IPS DF 6.9 (cell line): ENCODE results near the gene CAPN12.

Experiments used
- DNase-seq: peaks from one replicate; pipeline ENCODE4 v3.0.0-alpha.2; 2013; ENCODE audit warnings: low read depth, low spot score
- H3K27ac ChIP-seq: one replicate; pipeline ENCODE4 v1.5.1; 2013; ENCODE audit warnings: low read length, control low read depth
- H3K27me3 ChIP-seq: 2 replicates; pipeline ENCODE4 v1.6.1; 2013; ENCODE audit warnings: mild to moderate bottlenecking, low read length; ENCODE audit not compliant: control insufficient read depth, insufficient read depth
- H3K36me3 ChIP-seq: 2 replicates; pipeline ENCODE4 v1.6.1; 2013; ENCODE audit warnings: low read length; ENCODE audit not compliant: control insufficient read depth, insufficient read depth
- H3K4me1 ChIP-seq: 2 replicates; pipeline ENCODE4 v1.6.1; 2013; ENCODE audit warnings: low read length; ENCODE audit not compliant: control insufficient read depth, insufficient read depth
- H3K4me3 ChIP-seq: 2 replicates; pipeline ENCODE4 v1.5.1; 2013; ENCODE audit warnings: mild to moderate bottlenecking, low read length
- H3K9me3 ChIP-seq: 2 replicates; pipeline ENCODE4 v1.6.1; 2013; ENCODE audit warnings: low read length, inconsistent platforms; ENCODE audit not compliant: control insufficient read depth, insufficient read depth
- WGBS: extraction: QIAGEN DNeasy Blood & Tissue Kit; methylation state at CpG from one replicate; pipeline ENCODE4 v1.1.7; 2013; ENCODE audit warnings: mixed read lengths, missing lambda C conversion rate; ENCODE audit not compliant: insufficient read length, insufficient coverage; 5-methylcytosine and 5-hydroxymethylcytosine counted together

The CAPN12 gene

GRCh38 chr19:38730731-38731589 is 13.3 kb downstream of the CAPN12 start:
- Histone ChIP-seq H3K4me1 (no peaks in the 10 kb centered on the region; the same call in 1 of the 2 replicates), H3K36me3 (peaks cover 33% of the 10 kb centered on the region), H3K27ac (no peak overlapping the region), H3K27me3 (no peaks in the 10 kb centered on the region), H3K9me3 (no peaks in the 10 kb centered on the region), H3K4me3 (no peak overlapping the region)
- no CpG with 5 or more reads among the region's 19 CpGs for WGBS
- no peak for DNase-seq

GRCh38 chr19:38730470-38730730 is 13.9 kb downstream of the CAPN12 start:
- Histone ChIP-seq H3K27me3 (no peaks in the 10 kb centered on the region), H3K4me1 (no peaks in the 10 kb centered on the region; the same call in 1 of the 2 replicates), H3K9me3 (no peaks in the 10 kb centered on the region), H3K36me3 (peaks cover 37% of the 10 kb centered on the region), H3K27ac (no peak overlapping the region), H3K4me3 (no peak overlapping the region)
- no CpG with 5 or more reads among the region's 7 CpGs for WGBS
- no peak for DNase-seq

DNA sequence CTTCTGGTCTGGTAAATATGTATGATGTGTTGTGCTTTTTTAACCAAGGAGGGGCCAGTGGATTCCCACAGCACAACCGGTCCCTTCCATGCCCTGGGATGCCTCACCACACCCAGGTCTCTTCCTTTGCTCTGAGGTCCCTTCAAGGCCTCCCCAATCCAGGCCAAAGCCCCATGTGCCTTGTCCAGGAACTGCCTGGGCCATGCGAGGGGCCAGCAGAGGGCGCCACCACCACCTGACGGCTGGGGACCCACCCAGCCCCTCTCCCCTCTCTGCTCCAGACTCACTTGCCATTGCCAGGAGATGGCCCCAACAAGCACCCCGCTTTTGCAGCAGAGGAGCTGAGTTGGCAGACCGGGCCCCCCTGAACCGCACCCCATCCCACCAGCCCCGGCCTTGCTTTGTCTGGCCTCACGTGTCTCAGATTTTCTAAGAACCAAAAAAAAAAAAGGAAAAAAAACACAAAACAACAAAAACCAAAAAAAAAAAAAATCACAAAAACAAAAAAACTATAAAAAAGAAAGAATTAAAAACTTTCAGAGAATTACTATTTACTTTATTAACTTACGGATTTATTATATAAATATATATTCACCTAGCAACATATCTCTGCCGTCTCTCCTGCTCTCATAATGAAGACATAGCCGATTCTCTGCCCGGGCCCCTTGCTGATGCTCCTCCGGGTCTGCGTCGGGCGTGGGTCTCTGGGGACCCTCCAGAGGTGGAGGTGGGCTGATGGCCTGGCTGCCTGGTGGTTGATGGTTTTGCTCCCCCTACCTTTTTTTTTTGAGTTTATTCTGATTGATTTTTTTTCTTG is 14.4 kb downstream of the CAPN12 start:
- Histone ChIP-seq H3K9me3 (no peaks in the 10 kb centered on the region), H3K27ac (no peak overlapping the region), H3K4me1 (no peaks in the 10 kb centered on the region; the same call in 1 of the 2 replicates), H3K36me3 (peaks cover 41% of the 10 kb centered on the region), H3K27me3 (no peaks in the 10 kb centered on the region), H3K4me3 (no peak overlapping the region)
- no CpG with 5 or more reads among the region's 17 CpGs for WGBS
- no peak for DNase-seq

DNA sequence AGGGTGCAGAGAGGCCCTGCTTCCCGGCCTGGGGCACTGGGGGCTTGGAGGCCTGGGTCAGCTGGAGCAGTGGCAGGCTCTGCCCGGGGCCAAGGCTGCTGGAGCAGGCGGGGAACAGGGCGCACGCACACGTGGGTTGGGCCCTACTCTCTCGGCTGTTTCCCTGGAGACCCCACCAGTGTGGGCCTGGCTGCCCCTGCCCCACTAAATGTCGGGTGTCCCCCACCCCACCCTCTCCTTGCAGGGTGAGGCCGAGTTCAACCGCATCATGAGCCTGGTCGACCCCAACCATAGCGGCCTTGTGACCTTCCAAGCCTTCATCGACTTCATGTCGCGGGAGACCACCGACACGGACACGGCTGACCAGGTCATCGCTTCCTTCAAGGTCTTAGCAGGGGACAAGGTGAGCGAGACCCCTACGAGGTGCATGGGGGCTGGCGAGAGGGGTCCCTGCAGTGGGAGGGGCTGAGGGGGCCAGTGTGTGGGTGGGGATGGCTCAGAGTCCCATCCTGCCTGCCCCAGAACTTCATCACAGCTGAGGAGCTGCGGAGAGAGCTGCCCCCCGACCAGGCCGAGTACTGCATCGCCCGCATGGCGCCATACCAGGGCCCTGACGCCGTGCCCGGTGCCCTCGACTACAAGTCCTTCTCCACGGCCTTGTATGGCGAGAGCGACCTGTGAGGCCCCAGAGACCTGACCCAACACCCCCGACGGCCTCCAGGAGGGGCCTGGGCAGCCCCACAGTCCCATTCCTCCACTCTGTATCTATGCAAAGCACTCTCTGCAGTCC is 15.3 kb downstream of the CAPN12 start:
- no peaks in the 10 kb centered on the region for H3K4me1 ChIP-seq
- H3K27me3 ChIP-seq, result no peaks in the 10 kb centered on the region
- H3K27ac ChIP-seq, result no peak overlapping the region
- WGBS, result no CpG with 5 or more reads among the region's 37 CpGs
- H3K9me3 ChIP-seq, result no peaks in the 10 kb centered on the region
- no peak overlapping the region for H3K4me3 ChIP-seq
- H3K36me3 ChIP-seq, result peaks cover 49% of the 10 kb centered on the region
- DNase-seq, result no peak

GRCh38 chr19:38727868-38728660 is 16.2 kb downstream of the CAPN12 start:
- peaks cover 58% of the 10 kb centered on the region for H3K36me3 ChIP-seq

DNA sequence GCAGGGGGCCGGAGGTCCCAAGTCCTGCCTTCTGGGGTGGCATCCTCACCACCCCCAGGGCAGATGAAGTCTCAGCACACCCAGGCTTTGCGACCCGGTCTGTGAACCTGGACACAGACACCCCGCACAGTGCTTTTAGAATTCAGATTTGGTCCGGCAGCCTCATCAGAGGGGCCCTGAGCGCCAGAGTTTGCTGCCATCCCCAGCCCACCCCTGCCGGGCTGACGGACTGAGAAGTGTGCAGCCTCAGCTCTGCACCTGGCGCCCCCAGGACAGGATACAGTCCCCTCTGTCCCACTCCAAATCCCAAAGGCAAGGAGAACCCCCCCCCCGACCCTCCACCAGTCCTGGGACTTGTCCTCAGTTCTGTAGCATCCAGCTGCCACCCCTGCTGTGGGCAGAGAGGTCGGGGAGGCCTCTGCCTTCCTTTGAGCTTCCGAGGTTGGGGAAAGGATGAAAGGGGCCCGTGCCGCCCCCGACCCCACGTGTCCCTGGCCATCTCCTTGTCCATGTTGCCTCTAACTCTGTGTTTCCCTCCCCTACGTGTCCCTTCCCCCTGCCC is 16.9 kb downstream of the CAPN12 start:
- H3K9me3 ChIP-seq, result no peaks in the 10 kb centered on the region

More at GRCh38 chr19:38727868-38728660, 16.2 kb downstream of the CAPN12 start:
- Histone ChIP-seq H3K9me3 (no peaks in the 10 kb centered on the region), H3K4me1 (no peaks in the 10 kb centered on the region), H3K27me3 (no peaks in the 10 kb centered on the region), H3K4me3 (no peak overlapping the region), H3K27ac (no peak overlapping the region)
- DNase-seq, result no peak
- no CpG with 5 or more reads among the region's 33 CpGs for WGBS

DNA sequence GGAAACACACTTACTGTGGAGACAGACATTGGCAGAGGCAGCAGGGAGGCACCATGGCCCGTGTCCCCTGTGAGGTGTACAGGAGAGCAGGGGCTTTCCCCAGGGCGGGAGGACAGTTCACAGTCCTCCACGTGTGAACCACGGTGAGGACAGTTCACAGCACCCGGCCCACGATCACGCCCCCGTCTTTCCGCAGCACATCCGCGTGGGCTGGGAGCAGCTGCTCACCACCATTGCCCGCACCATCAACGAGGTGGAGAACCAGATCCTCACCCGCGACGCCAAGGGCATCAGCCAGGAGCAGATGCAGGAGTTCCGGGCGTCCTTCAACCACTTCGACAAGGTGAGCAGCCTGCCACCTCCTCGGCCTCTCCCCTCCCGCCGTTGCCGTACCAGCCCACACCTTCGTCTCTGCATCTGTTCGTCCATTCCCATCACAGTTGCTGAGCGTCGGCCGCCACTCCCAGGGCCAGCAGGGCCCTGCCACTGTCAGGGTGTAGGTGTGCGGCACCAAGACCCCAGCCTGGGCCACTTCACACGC is 17.4 kb downstream of the CAPN12 start:
- peaks cover 69% of the 10 kb centered on the region for H3K36me3 ChIP-seq
- H3K9me3 ChIP-seq, result no peaks in the 10 kb centered on the region
- H3K4me3 ChIP-seq, result no peak overlapping the region
- no CpG with 5 or more reads among the region's 30 CpGs for WGBS
- H3K27ac ChIP-seq, result no peak overlapping the region
- H3K4me1 ChIP-seq, result no peaks in the 10 kb centered on the region
- H3K27me3 ChIP-seq, result no peaks in the 10 kb centered on the region
- no peak for DNase-seq

More for the DNA sequence above, 16.9 kb downstream of the CAPN12 start:
- no peak for DNase-seq
- no peak overlapping the region for H3K4me3 ChIP-seq
- peaks cover 64% of the 10 kb centered on the region for H3K36me3 ChIP-seq
- H3K27me3 ChIP-seq, result no peaks in the 10 kb centered on the region
- no CpG with 5 or more reads among the region's 17 CpGs for WGBS
- no peak overlapping the region for H3K27ac ChIP-seq
- H3K4me1 ChIP-seq, result no peaks in the 10 kb centered on the region

GRCh38 chr19:38726284-38726673 is 18.0 kb downstream of the CAPN12 start:
- H3K9me3 ChIP-seq, result no peaks in the 10 kb centered on the region
- DNase-seq, result no peak
- H3K4me3 ChIP-seq, result no peak overlapping the region
- H3K4me1 ChIP-seq, result no peaks in the 10 kb centered on the region
- no peak overlapping the region for H3K27ac ChIP-seq
- peaks cover 74% of the 10 kb centered on the region for H3K36me3 ChIP-seq
- WGBS, result no CpG with 5 or more reads among the region's 6 CpGs
- H3K27me3 ChIP-seq, result no peaks in the 10 kb centered on the region

GRCh38 chr19:38725469-38726283 is 18.6 kb downstream of the CAPN12 start:
- DNase-seq, result no peak
- no peaks in the 10 kb centered on the region for H3K9me3 ChIP-seq
- no peaks in the 10 kb centered on the region for H3K4me1 ChIP-seq
- H3K4me3 ChIP-seq, result no peak overlapping the region
- WGBS, result no CpG with 5 or more reads among the region's 21 CpGs
- peaks cover 74% of the 10 kb centered on the region for H3K36me3 ChIP-seq
- no peak overlapping the region for H3K27ac ChIP-seq
- H3K27me3 ChIP-seq, result no peaks in the 10 kb centered on the region
